Measurements from ENCODE around the gene ADCYAP1R1.

The ADCYAP1R1 gene

GRCh38 chr7:31096198-31096876 is 44.2 kb downstream of the ADCYAP1R1 start:
- TF ChIP-seq EZH2phosphoT487 (IDR thresholded peaks at IDR 0.05; ENCODE audit: borderline replicate concordance), result no peak
- TF ChIP-seq CTCF (conservative IDR thresholded peaks at IDR 0.05; ENCODE audit: low read length), result no peak
- no peak overlapping the region for H3K4me2 ChIP-seq (ENCODE audit: low read depth, low read length, poor library complexity, severe bottlenecking)

GRCh38 chr7:31096877-31097258 is 44.8 kb downstream of the ADCYAP1R1 start:
- Histone ChIP-seq H3K9me2 (replicated peaks; ENCODE audit: low read depth, low read length) (no peaks in the 10 kb centered on the region), H3K9ac (ENCODE audit: low read depth, low read length, poor library complexity, severe bottlenecking) (no peak overlapping the region), H3K27me3 (ENCODE audit: insufficient read depth, low read length, poor library complexity, severe bottlenecking) (no peaks in the 10 kb centered on the region), H2AFZ (ENCODE audit: low read length) (no peak overlapping the region), H3K9me3 (ENCODE audit: insufficient read depth, low read depth, low read length) (no peaks in the 10 kb centered on the region), H3K4me3 (ENCODE audit: low read length, poor library complexity, severe bottlenecking) (no peak overlapping the region), H3K79me2 (ENCODE audit: insufficient read depth, low read length) (no peaks in the 10 kb centered on the region), H4K20me1 (ENCODE audit: insufficient read depth, low read length, poor library complexity, severe bottlenecking) (no peaks in the 10 kb centered on the region), H3K4me1 (ENCODE audit: insufficient read depth, low read length, poor library complexity, severe bottlenecking) (no peaks in the 10 kb centered on the region), H3K36me3 (ENCODE audit: insufficient read depth, low read length) (no peaks in the 10 kb centered on the region), H3K4me2 (ENCODE audit: low read depth, low read length, poor library complexity, severe bottlenecking) (no peak overlapping the region), H3F3A (ENCODE audit: low read depth) (no peaks in the 10 kb centered on the region)
- TF ChIP-seq CTCF (conservative IDR thresholded peaks at IDR 0.05; ENCODE audit: low read length), result no peak
- no peak for TF ChIP-seq EZH2phosphoT487 (IDR thresholded peaks at IDR 0.05; ENCODE audit: borderline replicate concordance)

More at GRCh38 chr7:31096198-31096876, 44.2 kb downstream of the ADCYAP1R1 start:
- no peak overlapping the region for H3K9ac ChIP-seq (ENCODE audit: low read depth, low read length, poor library complexity, severe bottlenecking)
- H3F3A ChIP-seq (ENCODE audit: low read depth), result no peaks in the 10 kb centered on the region
- no peaks in the 10 kb centered on the region for H3K9me3 ChIP-seq (ENCODE audit: insufficient read depth, low read depth, low read length)
- no peak overlapping the region for H2AFZ ChIP-seq (ENCODE audit: low read length)
- H3K79me2 ChIP-seq (ENCODE audit: insufficient read depth, low read length), result no peaks in the 10 kb centered on the region
- H3K27me3 ChIP-seq (ENCODE audit: insufficient read depth, low read length, poor library complexity, severe bottlenecking), result no peaks in the 10 kb centered on the region
- no peaks in the 10 kb centered on the region for H3K36me3 ChIP-seq (ENCODE audit: insufficient read depth, low read length)
- no peaks in the 10 kb centered on the region for H3K4me1 ChIP-seq (ENCODE audit: insufficient read depth, low read length, poor library complexity, severe bottlenecking)
- H3K9me2 ChIP-seq (replicated peaks; ENCODE audit: low read depth, low read length), result no peaks in the 10 kb centered on the region
- no peak overlapping the region for H3K4me3 ChIP-seq (ENCODE audit: low read length, poor library complexity, severe bottlenecking)
- no peaks in the 10 kb centered on the region for H4K20me1 ChIP-seq (ENCODE audit: insufficient read depth, low read length, poor library complexity, severe bottlenecking)

GRCh38 chr7:31098642-31099360 is 46.7 kb downstream of the ADCYAP1R1 start:
- no peaks in the 10 kb centered on the region for H3K36me3 ChIP-seq (ENCODE audit: insufficient read depth, low read length)
- H3K79me2 ChIP-seq (ENCODE audit: insufficient read depth, low read length), result no peaks in the 10 kb centered on the region
- H3K27me3 ChIP-seq (ENCODE audit: insufficient read depth, low read length, poor library complexity, severe bottlenecking), result no peaks in the 10 kb centered on the region
- no peak for TF ChIP-seq CTCF (conservative IDR thresholded peaks at IDR 0.05; ENCODE audit: low read length)
- TF ChIP-seq EZH2phosphoT487 (IDR thresholded peaks at IDR 0.05; ENCODE audit: borderline replicate concordance), result no peak
- no peaks in the 10 kb centered on the region for H4K20me1 ChIP-seq (ENCODE audit: insufficient read depth, low read length, poor library complexity, severe bottlenecking)
- H3K4me1 ChIP-seq (ENCODE audit: insufficient read depth, low read length, poor library complexity, severe bottlenecking), result no peaks in the 10 kb centered on the region
- no peaks in the 10 kb centered on the region for H3K9me2 ChIP-seq (replicated peaks; ENCODE audit: low read depth, low read length)
- no peak overlapping the region for H2AFZ ChIP-seq (ENCODE audit: low read length)
- H3K4me2 ChIP-seq (ENCODE audit: low read depth, low read length, poor library complexity, severe bottlenecking), result no peak overlapping the region
- H3F3A ChIP-seq (ENCODE audit: low read depth), result no peaks in the 10 kb centered on the region
- no peak overlapping the region for H3K9ac ChIP-seq (ENCODE audit: low read depth, low read length, poor library complexity, severe bottlenecking)
- no peaks in the 10 kb centered on the region for H3K9me3 ChIP-seq (ENCODE audit: insufficient read depth, low read depth, low read length)
- no peak overlapping the region for H3K4me3 ChIP-seq (ENCODE audit: low read length, poor library complexity, severe bottlenecking)
